ENCODE results near the gene RHOU. TPM values are rescaled to one million over a fixed set of nuclear protein-coding genes. Genes with fewer than 3 reads are reported as not detected.
A peak's percentile ranks its signal among the peaks of the same experiment; 100 is the strongest.

The RHOU gene
- total RNA-seq, 2 donors from 2014 or later = 43.6 to 52.0 TPM

- ATAC-seq = no peak
- intact Hi-C loops (cut with DNase I, micrococcal nuclease) = no loop called here
- no peak for DNase-seq
Observed at GRCh38 chr1:228778026-228778425, 42.7 kb downstream of the RHOU start.

GRCh38 chr1:228778466-228778865, 43.2 kb downstream of the RHOU start:
- ATAC-seq (no peak), DNase-seq (no peak)
- intact Hi-C loops (cut with DNase I, micrococcal nuclease) = no loop called here

- ATAC-seq (no peak), DNase-seq (no peak)
- intact Hi-C loops (cut with DNase I, micrococcal nuclease) = no loop called here
Observed at GRCh38 chr1:228778961-228779360, 43.7 kb downstream of the RHOU start.

GRCh38 chr1:228781161-228781808, 46.0 kb downstream of the RHOU start:
- ATAC-seq (no peak), DNase-seq (no peak)
- intact Hi-C loops (cut with DNase I, micrococcal nuclease) = no loop called here

GRCh38 chr1:228781809-228782661, 46.8 kb downstream of the RHOU start:
- no peak for ATAC-seq
- intact Hi-C loops (cut with DNase I, micrococcal nuclease) = no loop called here
- no peak for DNase-seq

GRCh38 chr1:228782662-228783417, 47.6 kb downstream of the RHOU start:
- DNase-seq (peak; percentile 50 to 73), ATAC-seq (peak; percentile 90)
- intact Hi-C loops (cut with DNase I, micrococcal nuclease) = no loop called here

- ATAC-seq (peak; percentile 18), DNase-seq (peak in 1 of 2 donors; percentile 14)
- intact Hi-C loops (cut with DNase I, micrococcal nuclease) = no loop called here
Observed at GRCh38 chr1:228783418-228784040, 48.2 kb downstream of the RHOU start.

- intact Hi-C loops (cut with DNase I, micrococcal nuclease) = no loop called here
- ATAC-seq (peak; percentile 61), DNase-seq (peak in 1 of 2 donors; percentile 20)
Observed at GRCh38 chr1:228784181-228784580, 48.9 kb downstream of the RHOU start.

GRCh38 chr1:228785366-228786330, 50.4 kb downstream of the RHOU start:
- no peak for DNase-seq
- ATAC-seq = no peak
- intact Hi-C loops (cut with DNase I, micrococcal nuclease) = no loop called here

- ATAC-seq = no peak
- intact Hi-C loops (cut with DNase I, micrococcal nuclease) = no loop called here
- no peak for DNase-seq
Observed at GRCh38 chr1:228786361-228787129, 51.3 kb downstream of the RHOU start.

GRCh38 chr1:228791791-228792190, 56.5 kb downstream of the RHOU start:
- intact Hi-C loops (cut with DNase I, micrococcal nuclease) = no loop called here
- no peak for ATAC-seq
- no peak for DNase-seq

GRCh38 chr1:228792601-228793000, 57.3 kb downstream of the RHOU start:
- ATAC-seq = no peak

GRCh38 chr1:228793032-228793431, 57.8 kb downstream of the RHOU start:
- intact Hi-C loops (cut with DNase I, micrococcal nuclease) = no loop called here
- DNase-seq (no peak), ATAC-seq (no peak)

More at GRCh38 chr1:228792601-228793000, 57.3 kb downstream of the RHOU start:
- intact Hi-C loops (cut with DNase I, micrococcal nuclease) = no loop called here
- no peak for DNase-seq

GRCh38 chr1:228794173-228794572, 58.9 kb downstream of the RHOU start:
- intact Hi-C loops (cut with DNase I, micrococcal nuclease) = no loop called here
- DNase-seq = no peak
- ATAC-seq = no peak

- intact Hi-C loops (cut with DNase I, micrococcal nuclease) = no loop called here
- DNase-seq (no peak), ATAC-seq (no peak)
Observed at GRCh38 chr1:228794810-228795209, 59.5 kb downstream of the RHOU start.

GRCh38 chr1:228795596-228795995, 60.3 kb downstream of the RHOU start:
- no peak for ATAC-seq
- DNase-seq = no peak
- intact Hi-C loops (cut with DNase I, micrococcal nuclease) = no loop called here

Measured in left colon (tissue), 2 donors.